ENCODE measurements around the gene SLU7. TPM values are rescaled to one million over a fixed set of nuclear protein-coding genes. Genes with fewer than 3 reads are reported as not detected.
"Not testable (repeated sequence)": the region's sequence is repeated elsewhere in the genome, so short reads cannot be mapped to it uniquely, and the experiment has no call there.

Gene SLU7
- total RNA-seq, 2 experiments from 2014 or later = 32.2 to 46.2 TPM

- H3K4me1 ChIP-seq (ENCODE audit: insufficient read depth, low read length, poor library complexity, severe bottlenecking) = peaks cover 29% of the 10 kb centered on the region
- H3K79me2 ChIP-seq (ENCODE audit: insufficient read depth, low read depth, low read length) = no peaks in the 10 kb centered on the region
- ChIA-PET POLR2A (interaction anchor here (0.6 to 2.2 kb wide), 10 partner anchors 9 to 71 kb away, joined by 3 to 11 read pairs (median 5); partner anchors contain the start of genes PTTG1 and SLU7), CTCF (ENCODE audit: unreplicated experiment) (interaction anchor here (0.7 to 2.4 kb wide), 9 partner anchors 13 to 71 kb away, joined by 3 to 8 read pairs (median 3); partner anchors contain the start of gene FAM200C)
- H3K4me2 ChIP-seq (ENCODE audit: low read length) = peak overlapping the region; percentile 86
- BruUV-seq (replicated peaks) = no TSS peak
- H3K9me3 ChIP-seq (ENCODE audit: low read length) = no peaks in the 10 kb centered on the region
- H3K36me3 ChIP-seq (ENCODE audit: insufficient read depth, low read length) = no peaks in the 10 kb centered on the region
- H4K20me1 ChIP-seq (ENCODE audit: insufficient read depth, low read length) = no peaks in the 10 kb centered on the region
- no peak for TF ChIP-seq EZH2phosphoT487 (IDR thresholded peaks at IDR 0.05; ENCODE audit: borderline replicate concordance, low read depth, low read length)
- TF ChIP-seq, protein P1, sequence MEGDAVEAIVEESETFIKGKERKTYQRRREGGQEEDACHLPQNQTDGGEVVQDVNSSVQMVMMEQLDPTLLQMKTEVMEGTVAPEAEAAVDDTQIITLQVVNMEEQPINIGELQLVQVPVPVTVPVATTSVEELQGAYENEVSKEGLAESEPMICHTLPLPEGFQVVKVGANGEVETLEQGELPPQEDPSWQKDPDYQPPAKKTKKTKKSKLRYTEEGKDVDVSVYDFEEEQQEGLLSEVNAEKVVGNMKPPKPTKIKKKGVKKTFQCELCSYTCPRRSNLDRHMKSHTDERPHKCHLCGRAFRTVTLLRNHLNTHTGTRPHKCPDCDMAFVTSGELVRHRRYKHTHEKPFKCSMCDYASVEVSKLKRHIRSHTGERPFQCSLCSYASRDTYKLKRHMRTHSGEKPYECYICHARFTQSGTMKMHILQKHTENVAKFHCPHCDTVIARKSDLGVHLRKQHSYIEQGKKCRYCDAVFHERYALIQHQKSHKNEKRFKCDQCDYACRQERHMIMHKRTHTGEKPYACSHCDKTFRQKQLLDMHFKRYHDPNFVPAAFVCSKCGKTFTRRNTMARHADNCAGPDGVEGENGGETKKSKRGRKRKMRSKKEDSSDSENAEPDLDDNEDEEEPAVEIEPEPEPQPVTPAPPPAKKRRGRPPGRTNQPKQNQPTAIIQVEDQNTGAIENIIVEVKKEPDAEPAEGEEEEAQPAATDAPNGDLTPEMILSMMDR (conservative IDR thresholded peaks at IDR 0.05; ENCODE audit: low read length) = peak; percentile 96
- peak; percentile 79 for DNase-seq (ENCODE audit: low spot score)
- peak overlapping the region; percentile 92 for H2AFZ ChIP-seq (ENCODE audit: low read length)
- no peak overlapping the region for H3K27ac ChIP-seq (ENCODE audit: low read depth, low read length, poor library complexity, severe bottlenecking)
- H3K4me3 ChIP-seq (ENCODE audit: low read depth, low read length, poor library complexity, severe bottlenecking) = peak overlapping the region; percentile 62
- no peaks in the 10 kb centered on the region for H3K9me2 ChIP-seq (ENCODE audit: insufficient read depth, low read length)
- intact Hi-C loops (cut with micrococcal nuclease; ENCODE audit: unreplicated experiment) = loop anchor here (1.0 to 10.0 kb wide), 6 partner anchors 22 to 349 kb away; no protein-coding TSS in a partner anchor
Measured at GRCh38 chr5:160438316-160439204, 19.7 kb upstream of the SLU7 start.

DNA sequence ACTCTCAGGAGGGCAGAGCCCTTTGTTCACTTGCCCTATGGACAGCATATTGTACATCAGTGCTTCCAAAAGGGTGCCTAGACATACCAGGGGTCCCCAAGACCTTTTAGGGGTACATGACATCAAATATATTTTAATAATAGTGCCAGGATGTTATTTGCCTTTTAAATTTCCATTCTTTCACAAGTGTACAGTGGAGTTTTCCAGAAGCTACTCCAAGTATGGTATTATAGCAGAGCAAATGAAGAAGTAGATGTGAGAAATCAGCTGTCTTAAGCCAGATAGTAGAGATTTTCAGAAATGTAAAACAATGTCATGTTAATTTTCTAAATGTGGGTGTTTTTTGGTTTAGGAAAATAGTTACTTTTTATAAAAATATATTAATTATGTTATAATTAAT, 18.4 kb upstream of the SLU7 start:
- Histone ChIP-seq H3K79me2 (ENCODE audit: insufficient read depth, low read depth, low read length) (no peaks in the 10 kb centered on the region), H3K4me3 (ENCODE audit: low read depth, low read length, poor library complexity, severe bottlenecking) (no peak overlapping the region), H3K4me1 (ENCODE audit: insufficient read depth, low read length, poor library complexity, severe bottlenecking) (peaks cover 42% of the 10 kb centered on the region), H3K27ac (ENCODE audit: low read depth, low read length, poor library complexity, severe bottlenecking) (no peak overlapping the region), H4K20me1 (ENCODE audit: insufficient read depth, low read length) (no peaks in the 10 kb centered on the region), H3K9me2 (ENCODE audit: insufficient read depth, low read length) (no peaks in the 10 kb centered on the region), H3K36me3 (ENCODE audit: insufficient read depth, low read length) (no peaks in the 10 kb centered on the region), H2AFZ (ENCODE audit: low read length) (no peak overlapping the region), H3K4me2 (ENCODE audit: low read length) (no peak overlapping the region), H3K9me3 (ENCODE audit: low read length) (no peaks in the 10 kb centered on the region)
- TF ChIP-seq EZH2phosphoT487 (IDR thresholded peaks at IDR 0.05; ENCODE audit: borderline replicate concordance, low read depth, low read length) = no peak
- TF ChIP-seq, protein P1 (conservative IDR thresholded peaks at IDR 0.05; ENCODE audit: low read length) = no peak
- no TSS peak for BruUV-seq (replicated peaks)
- ChIA-PET CTCF (ENCODE audit: unreplicated experiment) (no interaction called here), POLR2A (interaction anchor here (1.0 to 1.9 kb wide), 2 partner anchors 16 to 18 kb away, joined by 4 to 5 read pairs; partner anchors contain the start of genes PTTG1 and SLU7)
- intact Hi-C loops (cut with micrococcal nuclease; ENCODE audit: unreplicated experiment) = loop anchor here (5.0 to 10.0 kb wide), 3 partner anchors 138 to 350 kb away; no protein-coding TSS in a partner anchor
- DNase-seq (ENCODE audit: low spot score) = no peak

- CTCF ChIA-PET (ENCODE audit: unreplicated experiment) = not testable (repeated sequence)
Measured at GRCh38 chr5:160436661-160437060, 17.8 kb upstream of the SLU7 start.

More at GRCh38 chr5:160436661-160437060, 17.8 kb upstream of the SLU7 start:
- peaks cover 46% of the 10 kb centered on the region for H3K4me1 ChIP-seq (ENCODE audit: insufficient read depth, low read length, poor library complexity, severe bottlenecking)
- not testable (repeated sequence) for H3K4me3 ChIP-seq (ENCODE audit: low read depth, low read length, poor library complexity, severe bottlenecking); H4K20me1 ChIP-seq (ENCODE audit: insufficient read depth, low read length); H3K79me2 ChIP-seq (ENCODE audit: insufficient read depth, low read depth, low read length); H3K36me3 ChIP-seq (ENCODE audit: insufficient read depth, low read length); H3K9me2 ChIP-seq (ENCODE audit: insufficient read depth, low read length); H3K4me2 ChIP-seq (ENCODE audit: low read length); H2AFZ ChIP-seq (ENCODE audit: low read length); H3K27ac ChIP-seq (ENCODE audit: low read depth, low read length, poor library complexity, severe bottlenecking); H3K9me3 ChIP-seq (ENCODE audit: low read length); DNase-seq (ENCODE audit: low spot score); BruUV-seq (replicated peaks)
- intact Hi-C loops (cut with micrococcal nuclease; ENCODE audit: unreplicated experiment) = loop anchor here (5.0 to 10.0 kb wide), 3 partner anchors 138 to 351 kb away; no protein-coding TSS in a partner anchor
- POLR2A ChIA-PET = interaction anchor here (1.1 to 1.5 kb wide), 3 partner anchors 10 to 30 kb away, joined by 4 to 7 read pairs (median 5); partner anchors contain the start of gene PTTG1

All from OCI-LY7 (cell line).